Activated CD4-positive, alpha-beta T cell treated with anti-CD3 and anti-CD28 coated beads, Interleukin-2, amount 50 U/mL, for 48 hours (primary cell): ENCODE data around the gene CNTRL.
A peak's percentile ranks its signal among the peaks of the same experiment; 100 is the strongest.
"Not testable (repeated sequence)": the region's sequence is repeated elsewhere in the genome, so short reads cannot be mapped to it uniquely, and the experiment has no call there.

Experiments
- DNase-seq, 2 experiments: peaks; one replicate each; pipeline ENCODE4 v3.0.0-alpha.2; 2020

Gene CNTRL

GRCh38 chr9:121074370-121075250 is at the start of gene CNTRL:
CNTRL (plus strand) TSS chr9:121074955; CDS start chr9:121088327, 13,372 bp downstream.
- peak; percentile 94 to 96 for DNase-seq

GRCh38 chr9:121026260-121026691 is 48.5 kb upstream of the CNTRL start:
- no peak for DNase-seq

GRCh38 chr9:121026768-121027167 is 48.0 kb upstream of the CNTRL start:
- no peak for DNase-seq

DNA sequence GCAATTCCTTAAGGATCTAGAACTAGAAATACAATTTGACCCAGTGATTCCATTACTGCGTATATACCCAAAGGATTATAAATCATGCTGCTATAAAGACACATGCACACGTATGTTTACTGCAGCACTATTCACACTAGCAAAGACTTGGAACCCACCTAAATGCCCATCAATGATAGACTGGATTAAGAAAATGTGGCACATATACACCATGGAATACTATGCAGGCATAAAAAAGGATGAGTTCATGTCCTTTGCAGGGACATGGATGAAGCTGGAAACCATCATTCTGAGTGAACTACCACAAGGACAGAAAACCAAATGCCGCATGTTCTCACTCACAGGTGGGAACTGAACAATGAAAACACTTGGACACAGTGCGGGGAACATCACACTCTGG is 46.5 kb upstream of the CNTRL start:
- DNase-seq = not testable (repeated sequence)

- no peak for DNase-seq
Measured at GRCh38 chr9:121029469-121029868, 45.3 kb upstream of the CNTRL start.

- DNase-seq = no peak
Measured at GRCh38 chr9:121034529-121034928, 40.2 kb upstream of the CNTRL start.

DNA sequence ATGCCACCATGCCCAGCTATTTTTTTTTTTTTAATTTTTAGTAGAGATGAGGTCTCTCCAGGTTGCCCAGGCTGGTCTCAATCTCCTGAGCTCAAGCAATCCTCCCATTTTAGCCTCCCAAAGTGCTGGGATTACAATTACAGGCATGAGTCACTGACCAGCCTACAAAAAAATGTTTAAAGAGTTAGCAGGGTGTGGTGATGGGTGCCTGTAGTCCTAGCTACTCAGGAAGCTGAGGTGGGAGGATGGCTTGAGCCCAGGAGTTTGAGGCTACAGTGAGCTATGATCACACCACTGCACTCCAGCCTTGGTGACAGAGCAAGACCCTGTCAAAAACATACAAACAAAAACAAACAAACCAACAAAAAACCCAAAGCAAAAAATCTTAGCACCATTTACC is 39.0 kb upstream of the CNTRL start:
- DNase-seq = not testable (repeated sequence)

DNA sequence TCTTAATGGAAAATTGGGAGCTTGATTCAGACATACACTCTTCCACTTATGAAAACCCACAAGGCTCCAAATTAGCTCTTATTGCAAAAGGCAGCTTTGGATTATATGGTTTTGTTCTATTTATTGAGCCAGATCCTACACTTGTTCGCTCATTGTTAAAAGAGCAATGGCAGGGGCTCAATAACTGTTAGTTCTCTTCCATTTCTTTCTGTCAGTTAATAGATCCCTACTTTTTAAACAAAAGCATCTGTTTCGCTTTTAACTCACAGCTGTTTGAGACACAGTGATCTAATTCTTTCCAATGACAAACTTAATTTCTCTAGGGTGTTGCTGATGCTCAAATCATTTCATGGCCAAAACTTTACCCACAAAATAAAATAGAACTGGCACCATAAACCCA is 36.4 kb upstream of the CNTRL start:
- no peak for DNase-seq

- DNase-seq = no peak
Measured at GRCh38 chr9:121038804-121039203, 36.0 kb upstream of the CNTRL start.

- DNase-seq = no peak
Measured at GRCh38 chr9:121048175-121048574, 26.6 kb upstream of the CNTRL start.

GRCh38 chr9:121048618-121049017 is 26.1 kb upstream of the CNTRL start:
- no peak for DNase-seq

DNA sequence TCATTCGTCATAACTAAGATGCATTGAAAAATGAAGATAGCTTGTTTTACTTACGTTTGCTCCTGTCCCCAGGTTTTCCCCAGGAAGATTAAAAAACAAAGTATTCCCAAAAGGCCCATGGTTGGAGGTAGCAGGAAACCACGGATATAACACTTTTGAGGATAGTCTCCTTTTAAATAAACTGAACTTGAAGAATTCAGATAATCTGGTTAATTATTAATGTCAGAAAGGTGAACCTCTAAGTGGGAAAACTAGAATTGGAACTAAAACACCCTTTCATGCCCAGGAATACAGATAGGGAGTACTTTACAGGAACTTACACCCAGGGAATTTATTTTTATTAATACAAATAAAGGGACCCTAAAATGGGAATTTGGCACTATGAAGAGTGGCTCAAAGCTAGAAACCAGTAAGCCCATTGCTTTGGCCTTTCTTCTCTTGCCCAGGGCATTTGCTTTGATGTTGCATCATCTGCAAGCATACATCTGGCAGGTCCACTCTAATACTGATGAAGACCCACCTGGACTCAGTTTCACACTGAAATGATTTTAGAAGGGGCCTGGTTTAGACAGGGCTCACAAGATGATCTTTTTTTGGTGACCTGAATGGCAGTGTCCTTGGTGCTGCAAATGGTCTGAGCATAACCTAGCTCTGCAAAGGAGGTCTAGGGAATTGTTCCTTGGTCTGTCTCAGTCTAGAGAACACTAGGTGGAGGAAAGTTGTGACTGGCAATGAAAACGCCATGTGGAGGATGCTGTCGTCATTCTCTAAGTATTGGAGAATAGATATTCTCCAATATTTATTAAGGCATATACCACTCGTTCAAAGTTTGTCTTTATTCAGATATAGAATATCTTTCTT is 24.4 kb upstream of the CNTRL start, which contains the start of gene C5:
TSS of gene C5 (minus strand) at position 148 of the 861 bp plus-strand sequence. CDS start at position 119, 29 bp downstream.
- no peak for DNase-seq

- DNase-seq = no peak
Measured at GRCh38 chr9:121053544-121053943, 21.2 kb upstream of the CNTRL start.

DNA sequence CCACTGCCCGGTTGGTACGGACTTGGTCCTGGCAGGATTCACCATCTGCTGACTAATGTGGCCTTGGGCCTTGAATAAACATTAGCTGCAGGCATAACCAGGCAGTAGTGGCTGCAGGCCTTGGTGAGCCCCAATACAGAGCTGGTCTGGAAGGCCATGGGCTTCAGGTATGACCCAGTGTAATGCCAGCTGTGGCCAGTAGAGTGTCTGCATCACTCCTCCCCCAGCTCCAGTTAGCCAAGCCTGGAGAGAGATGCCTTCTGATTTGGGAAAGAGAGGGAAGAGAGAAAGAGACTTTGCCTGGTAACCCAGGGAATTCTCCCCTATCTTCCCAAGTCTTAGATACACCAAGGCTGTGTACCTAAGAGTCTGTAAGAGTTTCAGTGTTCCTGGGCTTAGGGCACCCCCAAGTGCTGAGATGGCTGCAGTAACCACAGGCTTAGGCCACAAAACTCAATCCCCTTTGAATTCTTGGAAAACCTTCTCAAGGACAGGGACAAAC is 19.1 kb upstream of the CNTRL start:
- DNase-seq = no peak

DNA sequence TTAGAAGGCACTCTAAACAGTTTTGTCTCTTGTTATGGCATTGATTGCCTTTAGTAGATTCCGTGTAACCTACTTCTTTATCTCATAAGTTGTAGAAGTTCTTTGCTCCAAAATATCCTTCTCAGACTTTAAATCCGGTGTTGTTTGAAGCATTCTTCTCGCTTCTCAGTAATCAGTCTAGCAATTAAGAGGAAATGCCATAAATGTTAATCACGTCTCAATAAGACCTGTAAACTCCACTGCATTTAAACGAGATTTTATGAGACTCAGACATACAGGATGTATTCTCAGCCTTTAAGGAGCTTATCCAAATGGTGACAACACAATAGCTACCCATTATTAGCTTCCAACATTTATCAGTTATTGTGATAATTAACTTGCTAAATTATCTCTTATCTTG is 16.9 kb upstream of the CNTRL start:
- DNase-seq = no peak

DNA sequence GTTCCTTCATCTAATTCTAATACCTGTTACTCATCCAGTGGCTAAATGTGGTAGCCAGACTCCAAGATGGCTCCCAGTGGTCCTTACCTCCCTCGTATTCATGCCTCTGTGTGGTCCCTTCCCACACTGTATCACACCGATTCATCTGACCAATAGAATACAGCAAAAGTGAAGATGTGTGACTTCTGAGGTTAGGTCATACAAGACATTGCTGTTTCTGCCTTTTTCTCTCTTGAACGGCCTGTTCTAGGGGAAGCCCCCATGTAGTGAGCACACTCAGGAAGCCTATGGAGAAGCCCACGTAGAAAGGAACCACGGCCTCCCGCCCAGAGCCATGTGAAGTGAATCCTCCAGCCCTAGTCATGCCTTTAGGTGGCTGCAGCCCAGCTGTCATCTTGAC is 15.2 kb upstream of the CNTRL start:
- no peak for DNase-seq

- DNase-seq = no peak
Measured at GRCh38 chr9:121059998-121060636, 14.6 kb upstream of the CNTRL start.

DNA sequence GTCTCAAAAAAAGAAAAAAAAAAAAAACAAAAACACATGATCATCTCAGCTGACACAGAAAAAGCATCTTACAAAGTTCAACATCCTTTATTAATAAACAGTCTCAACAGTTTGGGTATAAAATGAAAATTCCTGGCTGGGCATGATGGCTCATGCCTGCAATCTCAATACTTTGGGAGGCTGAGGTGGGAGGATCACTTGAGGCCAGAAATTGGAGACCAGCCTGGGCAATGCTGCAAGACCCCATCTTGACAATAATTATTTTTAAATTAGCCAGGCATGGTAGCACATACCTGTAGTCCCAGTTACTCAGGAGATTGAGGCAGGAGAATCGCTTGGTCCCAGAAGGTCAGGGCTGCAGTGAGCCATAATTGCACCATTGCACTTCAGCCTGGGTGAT is 7.9 kb upstream of the CNTRL start:
- no peak for DNase-seq

DNA sequence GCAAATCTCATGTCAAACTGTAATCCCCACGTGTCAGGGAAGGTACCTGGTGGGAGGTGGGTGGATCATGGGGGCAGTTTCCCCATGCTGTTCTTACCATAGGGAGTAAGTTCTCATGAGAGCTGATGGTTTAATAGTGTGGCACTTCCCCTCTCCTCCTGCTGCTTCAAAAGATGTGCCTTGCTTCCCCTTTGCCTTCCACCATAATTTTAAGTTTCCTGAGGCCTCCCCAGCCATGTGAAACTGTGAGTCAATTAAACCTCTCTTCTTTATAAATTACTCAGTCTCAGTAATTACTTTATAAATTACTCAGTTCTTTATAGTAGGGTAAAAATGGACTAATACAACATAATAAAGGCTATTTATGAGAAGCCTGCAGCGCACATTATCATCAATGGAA is 7.1 kb upstream of the CNTRL start:
- peak in 1 of 2 experiments; percentile 10 for DNase-seq

GRCh38 chr9:121069396-121069795 is 5.4 kb upstream of the CNTRL start:
- DNase-seq = no peak

GRCh38 chr9:121071370-121071755 is 3.4 kb upstream of the CNTRL start:
- peak in 1 of 2 experiments; percentile 22 for DNase-seq

- peak; percentile 16 to 19 for DNase-seq
Measured at GRCh38 chr9:121071756-121072421, 2.9 kb upstream of the CNTRL start.
